ENCODE measurements around the gene SIPA1L3. TPM values are rescaled to one million over a fixed set of nuclear protein-coding genes. Genes with fewer than 3 reads are reported as not detected.

Gene SIPA1L3
- total and polyA plus RNA-seq, 10 of the 15 experiments (the other 5 are each of a cell fraction or from before 2014, with no cell fraction given): 0.24 to 66.2 (median 19.1) TPM

- TF ChIP-seq NFYA (IDR thresholded peaks at IDR 0.05; ENCODE audit: borderline replicate concordance, low read depth, low read length): no peak
- TF ChIP-seq NFXL1 (IDR thresholded peaks at IDR 0.05; ENCODE audit: borderline replicate concordance): no peak
- TF ChIP-seq ZSCAN29 (IDR thresholded peaks at IDR 0.05): no peak
- TF ChIP-seq MEF2A (IDR thresholded peaks at IDR 0.05; ENCODE audit: insufficient read depth, low read depth, low read length): 0 out of 2 replicates have a peak, but pooled peaks have one; percentile 30
- no peak for TF ChIP-seq STAT3 (IDR thresholded peaks at IDR 0.05; ENCODE audit: low read depth, low read length)
- TF ChIP-seq RAD51 (IDR thresholded peaks at IDR 0.05): no peak
- peak; percentile 60; the same call in 1 of the 2 replicates for TF ChIP-seq ZBTB40 (IDR thresholded peaks at IDR 0.05; ENCODE audit: borderline replicate concordance)
- no peak for TF ChIP-seq ATF3 (IDR thresholded peaks at IDR 0.05; ENCODE audit: borderline replicate concordance, extremely low read depth, low read depth, low read length)
- peak; percentile 67 for TF ChIP-seq TAF1 (IDR thresholded peaks at IDR 0.05; ENCODE audit: borderline replicate concordance, low read depth, low read length)
- TF ChIP-seq E2F8 (IDR thresholded peaks at IDR 0.05; ENCODE audit: low read depth, partially characterized antibody): peak; percentile 44
- TF ChIP-seq ASH2L (IDR thresholded peaks at IDR 0.05; ENCODE audit: borderline replicate concordance, low read depth): no peak
- TF ChIP-seq CREM (IDR thresholded peaks at IDR 0.05; ENCODE audit: low read depth): peak; percentile 81; the same call in 1 of the 2 replicates
- no peak for TF ChIP-seq MLLT1 (IDR thresholded peaks at IDR 0.05)
- no peak for TF ChIP-seq HSF1 (IDR thresholded peaks at IDR 0.05; ENCODE audit: low read depth, low read length)
- no peak for TF ChIP-seq IRF5 (IDR thresholded peaks at IDR 0.05; ENCODE audit: borderline replicate concordance)
- TF ChIP-seq TARDBP (IDR thresholded peaks at IDR 0.05; ENCODE audit: borderline replicate concordance): peak; percentile 70; the same call in 1 of the 2 replicates
Observed at GRCh38 chr19:37906869-37907734, at the start of gene SIPA1L3 (continued).

Data from GM12878 (cell line).